GM12865 (cell line): Measurements from ENCODE around the gene ARHGEF28.

Experiments
- DNase-seq: peaks from one replicate; pipeline ENCODE4 v3.0.0; 2010; ENCODE audit warnings: low read depth
- H3K4me3 ChIP-seq: 2 replicates; pipeline ENCODE4 v1.5.1; 2011; ENCODE audit warnings: mild to moderate bottlenecking, low read depth, low read length, control low read depth
- TF ChIP-seq, protein P1 (sequence below): IDR thresholded peaks from 2 replicates; pipeline ENCODE4 v1.5.1; 2011; ENCODE audit warnings: low read length, control low read depth, low read depth, inconsistent platforms; ENCODE audit not compliant: insufficient read depth; ENCODE audit errors: missing control alignments

Gene ARHGEF28

DNA sequence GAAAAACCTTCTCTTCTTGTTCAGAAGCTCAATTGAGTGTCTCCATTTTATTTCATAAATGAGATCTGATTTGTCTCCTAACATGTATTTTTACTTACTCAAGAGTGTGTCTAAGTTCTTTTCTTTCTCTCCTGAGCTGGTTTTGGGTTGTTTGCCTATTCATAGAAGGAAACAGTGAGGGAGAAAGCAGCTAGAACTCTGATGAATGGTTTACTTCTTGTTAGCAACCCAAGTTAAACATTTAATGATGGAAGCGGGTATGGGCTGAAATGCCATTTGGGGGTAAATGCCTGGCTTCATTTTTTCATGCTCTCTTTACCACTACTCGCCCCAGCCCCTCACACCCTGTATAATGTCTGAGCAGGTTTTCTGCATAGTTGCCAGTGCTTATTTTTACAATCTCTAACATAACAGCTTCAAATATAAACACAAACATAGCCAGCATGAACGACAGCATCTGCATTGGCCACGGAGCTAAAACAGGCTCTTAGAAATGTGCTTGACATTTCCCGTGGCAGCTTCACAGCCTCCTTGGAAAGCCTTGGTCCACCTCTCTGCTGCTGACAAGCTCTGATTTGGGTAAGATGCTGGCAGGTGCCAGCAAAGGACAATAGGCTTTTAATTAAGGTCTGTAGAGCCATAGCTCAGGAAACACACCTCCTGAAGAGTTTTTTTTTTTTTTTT lies 321.1 kb downstream of the ARHGEF28 start:
- TF ChIP-seq, protein P1, sequence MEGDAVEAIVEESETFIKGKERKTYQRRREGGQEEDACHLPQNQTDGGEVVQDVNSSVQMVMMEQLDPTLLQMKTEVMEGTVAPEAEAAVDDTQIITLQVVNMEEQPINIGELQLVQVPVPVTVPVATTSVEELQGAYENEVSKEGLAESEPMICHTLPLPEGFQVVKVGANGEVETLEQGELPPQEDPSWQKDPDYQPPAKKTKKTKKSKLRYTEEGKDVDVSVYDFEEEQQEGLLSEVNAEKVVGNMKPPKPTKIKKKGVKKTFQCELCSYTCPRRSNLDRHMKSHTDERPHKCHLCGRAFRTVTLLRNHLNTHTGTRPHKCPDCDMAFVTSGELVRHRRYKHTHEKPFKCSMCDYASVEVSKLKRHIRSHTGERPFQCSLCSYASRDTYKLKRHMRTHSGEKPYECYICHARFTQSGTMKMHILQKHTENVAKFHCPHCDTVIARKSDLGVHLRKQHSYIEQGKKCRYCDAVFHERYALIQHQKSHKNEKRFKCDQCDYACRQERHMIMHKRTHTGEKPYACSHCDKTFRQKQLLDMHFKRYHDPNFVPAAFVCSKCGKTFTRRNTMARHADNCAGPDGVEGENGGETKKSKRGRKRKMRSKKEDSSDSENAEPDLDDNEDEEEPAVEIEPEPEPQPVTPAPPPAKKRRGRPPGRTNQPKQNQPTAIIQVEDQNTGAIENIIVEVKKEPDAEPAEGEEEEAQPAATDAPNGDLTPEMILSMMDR: no peak
- DNase-seq: no peak
- H3K4me3 ChIP-seq: no peak overlapping the region

DNA sequence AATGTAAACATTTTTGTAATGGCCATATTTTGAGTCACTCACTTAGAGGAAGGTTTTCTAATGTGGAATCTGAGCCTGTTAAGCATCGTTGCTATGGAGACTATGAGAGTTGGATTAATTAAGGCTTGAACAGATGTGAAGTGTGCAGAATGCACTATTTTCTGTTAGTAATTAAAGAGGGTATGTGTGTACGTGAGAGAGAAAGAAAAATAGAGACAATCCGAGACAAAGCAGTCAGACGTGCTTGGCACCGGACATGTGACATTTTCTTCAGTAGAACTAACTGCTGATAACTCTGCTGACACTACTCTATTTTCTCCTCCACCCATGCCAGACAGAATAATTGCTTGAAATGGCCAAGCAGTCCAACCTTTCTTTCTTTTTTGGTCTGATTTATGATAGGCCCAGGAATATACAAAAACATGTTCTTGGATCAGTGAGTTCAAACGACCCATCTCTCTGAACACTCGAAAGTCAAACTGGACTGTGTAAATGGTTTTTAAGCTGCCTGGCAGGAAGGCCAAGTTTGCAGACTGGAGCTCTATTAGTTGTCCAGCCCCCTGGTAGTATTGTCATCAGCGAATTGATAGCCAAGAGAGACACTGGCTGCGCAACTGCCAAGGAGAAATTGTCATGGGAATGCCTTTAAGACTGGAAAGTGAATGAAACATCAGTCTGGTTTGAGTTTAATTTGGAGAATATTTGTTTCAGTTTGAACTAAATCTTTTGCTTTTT lies 322.1 kb downstream of the ARHGEF28 start:
- no peak overlapping the region for H3K4me3 ChIP-seq
- no peak for DNase-seq
- TF ChIP-seq, protein P1: no peak

DNA sequence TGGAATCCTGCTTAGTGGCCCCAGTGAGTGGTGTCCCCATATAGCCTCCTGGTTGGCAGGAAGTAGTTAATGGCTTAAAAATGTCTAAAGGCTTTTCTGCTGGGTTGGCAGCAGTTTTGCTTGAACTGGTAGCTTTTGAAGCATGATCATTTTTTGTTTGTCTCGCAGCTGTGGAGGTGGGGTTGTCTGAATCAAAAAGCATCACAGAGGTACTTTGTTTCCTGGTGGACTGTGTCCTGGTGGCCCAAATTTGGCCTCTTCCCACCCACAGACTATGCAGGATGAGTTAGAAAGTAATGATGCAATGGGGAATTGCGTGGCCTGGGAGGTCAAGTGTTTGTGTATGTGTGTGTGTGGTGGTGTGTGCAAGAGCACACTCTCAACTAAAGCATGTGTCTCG lies 322.7 kb downstream of the ARHGEF28 start:
- TF ChIP-seq, protein P1: no peak
- no peak overlapping the region for H3K4me3 ChIP-seq
- DNase-seq: no peak

DNA sequence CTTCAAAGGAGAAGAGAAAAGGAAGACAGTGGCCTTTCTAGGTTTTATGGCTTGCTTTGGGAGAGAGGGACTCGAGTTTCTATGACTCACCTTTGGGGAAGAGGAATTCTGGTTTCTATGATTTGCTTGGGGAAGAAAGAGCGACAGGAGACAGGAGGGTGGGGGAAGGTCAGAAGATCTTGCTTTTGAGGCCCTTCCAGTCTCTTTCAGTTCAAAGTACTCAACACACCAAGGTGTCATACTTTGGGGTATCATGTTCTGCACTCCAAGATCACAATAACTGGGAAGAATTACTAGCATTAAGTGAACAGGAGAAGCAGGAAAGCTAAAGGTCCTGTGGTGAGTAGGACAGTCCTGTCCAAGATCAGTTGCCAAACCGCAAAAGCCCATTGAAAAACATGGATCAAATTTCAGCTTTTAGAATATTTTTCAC lies 324.5 kb downstream of the ARHGEF28 start:
- no peak for DNase-seq

DNA sequence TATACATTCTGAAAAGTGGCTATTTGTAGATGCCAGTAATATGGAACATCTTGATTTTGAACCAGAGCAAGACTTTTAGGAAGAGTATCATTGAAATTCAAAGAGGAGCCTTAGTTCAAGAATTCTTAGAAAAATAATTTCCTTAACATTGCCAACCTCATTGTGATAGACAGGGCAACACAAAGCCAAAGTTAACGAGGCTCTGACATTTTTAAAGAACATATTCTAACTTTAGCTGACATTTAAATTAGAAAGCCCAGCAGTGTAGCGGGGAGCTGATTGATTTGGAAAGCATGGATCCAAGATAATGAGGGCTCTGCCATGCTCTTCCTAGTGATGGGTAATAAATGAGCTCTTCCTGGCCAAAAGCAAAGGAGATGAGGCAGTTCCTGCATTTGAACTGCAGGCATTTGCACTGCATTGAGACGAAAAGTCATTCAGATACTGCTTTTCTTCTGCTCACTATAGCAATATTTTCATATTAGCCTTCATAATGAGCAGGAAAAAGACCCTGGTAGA lies 325.0 kb downstream of the ARHGEF28 start:
- no peak for DNase-seq
- no peak overlapping the region for H3K4me3 ChIP-seq
- TF ChIP-seq, protein P1: no peak

More for the DNA sequence above, 324.5 kb downstream of the ARHGEF28 start:
- no peak overlapping the region for H3K4me3 ChIP-seq
- TF ChIP-seq, protein P1: no peak

DNA sequence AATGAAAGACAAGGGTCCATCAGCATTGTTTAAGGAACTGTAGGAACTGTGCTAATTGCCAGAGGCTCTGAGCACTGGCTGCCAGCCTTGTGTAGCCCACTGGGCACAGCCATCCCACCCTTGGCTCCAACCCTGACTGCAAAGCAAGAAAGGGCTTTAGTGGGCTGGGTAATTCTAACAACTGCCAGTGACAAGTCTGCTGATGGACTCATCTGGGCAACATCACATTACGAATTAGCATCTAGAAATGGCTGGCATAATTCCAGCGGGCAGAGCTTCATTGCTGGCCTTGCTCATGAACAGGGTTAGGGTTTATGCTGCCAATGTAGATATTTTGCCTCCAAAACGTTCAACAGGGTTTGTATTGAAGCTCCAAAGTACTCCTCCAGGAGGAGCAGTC lies 326.9 kb downstream of the ARHGEF28 start:
- H3K4me3 ChIP-seq: no peak overlapping the region
- TF ChIP-seq, protein P1: no peak

More for the DNA sequence above, 326.9 kb downstream of the ARHGEF28 start:
- DNase-seq: no peak
